Activated CD4-positive, alpha-beta T cell treated with anti-CD3 and anti-CD28 coated beads, Interleukin-10, Interleukin-2, amounts not matched to agents 100 ng/mL and 50 ng/mL, durations not matched to agents 16 hours and 8 hours (primary cell): Measurements from ENCODE around the gene PTBP1.

Source experiments
- DNase-seq: peaks from one replicate; pipeline ENCODE4 v3.0.0-alpha.2; 2020

The PTBP1 gene

GRCh38 chr19:858868-859843 is 61.9 kb downstream of the PTBP1 start, which contains the start of gene CFD:
Gene CFD, plus strand, starts transcription at chr19:859664. Its CDS starts 26 bp downstream, at chr19:859690.
- no peak for DNase-seq

- DNase-seq = no peak
Measured at GRCh38 chr19:861141-861755, 64.0 kb downstream of the PTBP1 start.
